Measurements from ENCODE around the gene PREPL. TPM values are rescaled to one million over a fixed set of nuclear protein-coding genes. Genes with fewer than 3 reads are reported as not detected.

The PREPL gene
- total and polyA plus RNA-seq, 9 of the 15 experiments (the other 6 are each of a cell fraction or from before 2014, with no cell fraction given), result 11.6 to 58.9 (median 27.2) TPM

DNA sequence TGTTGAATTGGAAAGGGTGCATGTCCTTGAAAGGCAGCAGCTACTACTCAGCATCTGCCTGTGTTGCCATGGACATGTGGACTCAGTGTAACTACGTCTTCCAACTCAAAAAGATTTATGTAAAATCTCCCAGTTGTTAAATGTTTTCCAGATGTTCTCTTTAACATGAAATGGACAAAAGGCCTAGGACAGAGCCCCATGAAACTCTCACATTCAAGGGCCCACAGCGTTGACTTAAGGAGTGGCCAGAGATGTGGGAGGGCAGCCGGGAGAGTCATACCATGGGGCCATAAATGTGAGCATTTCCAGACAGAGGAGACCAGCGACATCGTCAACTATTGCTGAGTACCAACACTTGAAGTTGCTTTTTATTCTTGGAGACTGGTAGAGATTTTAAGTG, 76.1 kb downstream of the PREPL start:
- Histone ChIP-seq H4K20me1 (replicated peaks; ENCODE audit: control insufficient read depth, insufficient read depth, low read length) (no peaks in the 10 kb centered on the region), H2AFZ (ENCODE audit: low read depth, low read length) (no peak overlapping the region), H3K9ac (ENCODE audit: insufficient read depth in 1 of 2, low read depth in 2 of 2, low read length in 2 of 2) (no peak overlapping the region), H3K27me3 (ENCODE audit: control insufficient read depth in 2 of 2, insufficient read depth in 2 of 2, low read length in 2 of 2) (peaks cover 26 to 32% of the 10 kb centered on the region in 2 experiments; a peak in 4 of 5 replicates), H3K9me1 (ENCODE audit: control insufficient read depth, insufficient read depth, low read length) (no peaks in the 10 kb centered on the region), H3K36me3 (ENCODE audit: control insufficient read depth, insufficient read depth, low read length) (no peaks in the 10 kb centered on the region), H3K4me1 (replicated peaks in 1 of 2; ENCODE audit: control insufficient read depth in 2 of 2, insufficient read depth in 2 of 2, low read length in 2 of 2) (peaks cover 0 to 6% of the 10 kb centered on the region in 2 experiments; a peak in 1 of 5 replicates), H3K4me2 (ENCODE audit: insufficient read depth, low read length) (no peak overlapping the region), H3K4me3 (no peak overlapping the region), H3K79me2 (ENCODE audit: control insufficient read depth, insufficient read depth, low read length) (no peaks in the 10 kb centered on the region), H3K9me3 (replicated peaks; ENCODE audit: control insufficient read depth, insufficient read depth, low read depth, low read length) (no peaks in the 10 kb centered on the region), H3K27ac (ENCODE audit: extremely low read depth, low read depth, low read length) (no peak overlapping the region)
- POLR2A ChIA-PET, result interaction anchor here (2.2 kb wide), 1 partner anchor 10 kb away, joined by 7 read pairs; no protein-coding TSS in a partner anchor
- ATAC-seq (no peak), FAIRE-seq (no peak), DNase-seq (ENCODE audit: extremely low read depth in 1 of 4, low spot score in 3 of 4) (no peak)
- WGBS (ENCODE audit: insufficient coverage, low coverage, missing lambda C conversion rate), result 0% methylated on average over 5 of the region's 5 CpGs
- intact Hi-C loops (cut with micrococcal nuclease) (no loop called here), in situ Hi-C loops (cut with MboI) (no loop called here)
- TF ChIP-seq ZC3H11A (IDR thresholded peaks at IDR 0.05; ENCODE audit: low read depth, low read length) (no peak), ZNF668 (CRISPR knock-in tag; IDR thresholded peaks at IDR 0.05) (no peak), RBM14 (IDR thresholded peaks at IDR 0.05; ENCODE audit: borderline replicate concordance, insufficient read depth, low read depth, low read length) (no peak), TEAD4 (IDR thresholded peaks at IDR 0.05; ENCODE audit: low read length) (no peak), TEAD4 (CRISPR knock-in tag; IDR thresholded peaks at IDR 0.05; ENCODE audit: borderline replicate concordance) (no peak), RBM25 (IDR thresholded peaks at IDR 0.05; ENCODE audit: low read depth, low read length, severe bottlenecking) (no peak), ETV5 (CRISPR knock-in tag; IDR thresholded peaks at IDR 0.05; ENCODE audit: low read depth) (no peak), POU5F1 (IDR thresholded peaks at IDR 0.05; ENCODE audit: borderline replicate concordance, low read depth, low read length, partially characterized antibody) (no peak), CXXC5 (CRISPR knock-in tag; IDR thresholded peaks at IDR 0.05) (no peak), PPARD (CRISPR knock-in tag; IDR thresholded peaks at IDR 0.05) (no peak), DNMT1 (IDR thresholded peaks at IDR 0.05) (no peak), TEAD1 (CRISPR knock-in tag; IDR thresholded peaks at IDR 0.05) (no peak)
- TF ChIP-seq, protein P1, sequence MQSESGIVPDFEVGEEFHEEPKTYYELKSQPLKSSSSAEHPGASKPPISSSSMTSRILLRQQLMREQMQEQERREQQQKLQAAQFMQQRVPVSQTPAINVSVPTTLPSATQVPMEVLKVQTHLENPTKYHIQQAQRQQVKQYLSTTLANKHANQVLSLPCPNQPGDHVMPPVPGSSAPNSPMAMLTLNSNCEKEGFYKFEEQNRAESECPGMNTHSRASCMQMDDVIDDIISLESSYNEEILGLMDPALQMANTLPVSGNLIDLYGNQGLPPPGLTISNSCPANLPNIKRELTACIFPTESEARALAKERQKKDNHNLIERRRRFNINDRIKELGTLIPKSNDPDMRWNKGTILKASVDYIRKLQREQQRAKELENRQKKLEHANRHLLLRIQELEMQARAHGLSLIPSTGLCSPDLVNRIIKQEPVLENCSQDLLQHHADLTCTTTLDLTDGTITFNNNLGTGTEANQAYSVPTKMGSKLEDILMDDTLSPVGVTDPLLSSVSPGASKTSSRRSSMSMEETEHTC (IDR thresholded peaks at IDR 0.05), result no peak
- no TSS peak for BruUV-seq (replicated peaks)
- CTCF ChIA-PET (ENCODE audit: low intra/inter-chr PET ratio), result interaction anchor here (0.5 kb wide), 1 partner anchor 206 kb away, joined by 3 read pairs; no protein-coding TSS in a partner anchor

Data from K562 (cell line).